Umbilical cord (tissue), 2 donors: ENCODE measurements around the gene KRTAP4-8. TPM values are rescaled to one million over a fixed set of nuclear protein-coding genes. Genes with fewer than 3 reads are reported as not detected.
"Not testable (repeated sequence)": the region's sequence is repeated elsewhere in the genome, so short reads cannot be mapped to it uniquely, and the experiment has no call there.

Experiments
- DNase-seq: peaks from one replicate; pipeline ENCODE4 v3.0.0-alpha.2; 2015; ENCODE audit warnings: low spot score
- total RNA-seq: library from RNA; depleted of rRNA; stranded (reverse); fragments of >200 nt; gene quantifications from one replicate; pipeline ENCODE4 v1.2.3, GENCODE V29; 2014; ENCODE audit warnings: low replicate concordance; ENCODE audit not compliant: insufficient read depth

KRTAP4-8 gene
- total RNA-seq = not detected

GRCh38 chr17:41098042-41098441, at the start of gene KRTAP4-8:
KRTAP4-8 (minus strand) TSS chr17:41098142; CDS start chr17:41098084, 58 bp downstream.
- DNase-seq = no peak

- DNase-seq = no peak
Observed at GRCh38 chr17:41145261-41145660, 47.3 kb upstream of the KRTAP4-8 start.

- DNase-seq = no peak
Observed at GRCh38 chr17:41144846-41145245, 46.9 kb upstream of the KRTAP4-8 start.

GRCh38 chr17:41141361-41141760, 43.4 kb upstream of the KRTAP4-8 start:
- DNase-seq = no peak

- no peak for DNase-seq
Observed at GRCh38 chr17:41140360-41141131, 42.6 kb upstream of the KRTAP4-8 start, which contains the start of gene KRTAP4-6. KRTAP4-6 (minus strand) TSS chr17:41140544; CDS start chr17:41140487, 57 bp downstream.

- DNase-seq = not testable (repeated sequence)
Observed at GRCh38 chr17:41139865-41140264, 41.9 kb upstream of the KRTAP4-8 start.

GRCh38 chr17:41133880-41134735, 36.2 kb upstream of the KRTAP4-8 start:
- no peak for DNase-seq

DNA sequence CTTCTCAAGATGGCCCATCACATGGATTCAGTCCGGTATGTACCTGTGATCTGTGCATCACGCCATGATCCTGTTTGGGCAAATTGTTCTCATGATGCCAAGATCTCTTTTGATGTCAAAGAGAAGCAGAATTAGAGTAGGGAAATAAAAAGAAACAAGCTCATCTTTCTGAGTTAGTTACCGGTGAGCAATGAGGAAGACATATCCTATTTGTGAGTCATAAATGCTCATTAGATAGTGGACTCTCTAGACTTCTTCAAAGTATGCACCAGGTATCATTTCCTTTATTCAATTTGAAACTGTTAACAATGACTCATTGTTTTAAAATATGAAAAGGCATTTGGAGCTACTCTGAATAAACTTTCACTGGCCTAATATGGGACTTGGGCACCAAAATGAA, 34.0 kb upstream of the KRTAP4-8 start:
- no peak for DNase-seq

DNA sequence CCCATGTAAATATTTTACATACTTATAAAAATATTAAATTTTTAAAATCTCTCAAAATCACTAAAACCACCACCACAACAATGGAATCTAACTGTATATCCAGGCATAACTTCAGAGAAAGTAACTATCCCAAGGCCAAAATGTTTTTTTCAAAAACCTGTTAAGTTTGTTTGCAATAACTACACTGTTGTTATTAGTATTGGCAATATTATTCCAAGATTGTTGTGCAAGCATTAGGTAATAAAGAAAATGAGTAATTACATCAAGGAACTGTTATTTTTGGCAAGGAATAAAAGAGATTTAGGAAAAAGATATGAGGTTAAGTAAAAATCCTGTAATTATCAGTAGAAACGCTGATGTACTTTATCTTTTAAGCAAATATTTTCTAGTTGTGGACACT, 29.4 kb upstream of the KRTAP4-8 start:
- no peak for DNase-seq

- DNase-seq = no peak
Observed at GRCh38 chr17:41126412-41126811, 28.5 kb upstream of the KRTAP4-8 start.

- DNase-seq = no peak
Observed at GRCh38 chr17:41125064-41125463, 27.1 kb upstream of the KRTAP4-8 start.

GRCh38 chr17:41123991-41124371, 26.0 kb upstream of the KRTAP4-8 start, which contains the start of gene KRTAP4-12:
KRTAP4-12 (minus strand) TSS chr17:41124182; CDS start chr17:41124122, 60 bp downstream.
- not testable (repeated sequence) for DNase-seq

DNA sequence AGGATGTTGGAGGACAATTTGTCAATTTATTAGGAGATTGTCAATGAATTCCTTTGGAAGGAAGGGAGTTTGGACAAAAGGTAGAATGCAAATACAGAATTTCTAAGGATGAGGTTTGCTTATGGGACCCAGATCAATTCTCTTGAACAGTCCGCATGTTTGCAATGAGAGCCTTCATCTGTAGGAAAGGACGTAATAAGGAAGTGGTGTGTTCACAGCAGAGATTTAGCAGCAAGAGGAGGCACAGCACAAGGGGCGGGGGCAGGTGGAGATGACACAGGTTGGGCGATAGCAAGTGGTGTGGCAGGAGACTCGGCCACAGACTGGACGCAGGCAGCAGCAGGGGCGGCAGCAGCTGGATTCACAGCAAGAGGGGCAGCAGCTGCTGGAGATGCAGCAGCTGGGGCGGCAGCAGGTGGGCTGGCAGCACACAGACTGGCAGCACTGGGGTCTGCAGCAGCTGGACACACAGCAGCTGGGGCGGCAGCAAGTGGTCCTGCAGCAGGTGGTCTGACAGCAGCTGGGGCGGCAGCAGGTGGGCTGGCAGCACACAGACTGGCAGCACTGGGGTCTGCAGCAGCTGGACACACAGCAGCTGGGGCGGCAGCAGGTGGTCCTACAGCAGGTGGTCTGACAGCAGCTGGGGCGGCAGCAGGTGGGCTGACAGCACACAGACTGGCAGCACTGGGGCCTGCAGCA, 25.5 kb upstream of the KRTAP4-8 start:
- not testable (repeated sequence) for DNase-seq

DNA sequence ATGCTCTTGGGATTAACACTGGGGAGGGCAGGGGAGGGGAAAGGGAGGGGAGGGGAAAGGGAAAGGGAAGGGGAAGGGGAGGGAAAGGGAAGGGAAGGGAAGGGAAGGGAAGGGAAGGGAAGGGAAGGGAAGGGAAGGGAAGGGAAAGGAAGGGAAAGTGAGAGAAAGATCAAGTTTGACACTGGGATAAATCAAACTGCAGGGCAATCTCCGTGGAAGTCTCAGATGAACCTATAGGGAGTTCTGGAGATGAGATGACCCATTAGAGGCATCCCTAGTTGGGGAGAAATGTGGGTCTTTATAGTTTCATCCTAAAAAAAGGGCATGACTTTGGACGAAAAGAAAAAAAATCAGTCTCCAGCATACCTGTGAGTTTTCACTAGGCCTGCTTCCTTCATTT, 23.8 kb upstream of the KRTAP4-8 start:
- DNase-seq = no peak

- DNase-seq = peak; percentile 5
Observed at GRCh38 chr17:41119696-41120690, 22.1 kb upstream of the KRTAP4-8 start.

DNA sequence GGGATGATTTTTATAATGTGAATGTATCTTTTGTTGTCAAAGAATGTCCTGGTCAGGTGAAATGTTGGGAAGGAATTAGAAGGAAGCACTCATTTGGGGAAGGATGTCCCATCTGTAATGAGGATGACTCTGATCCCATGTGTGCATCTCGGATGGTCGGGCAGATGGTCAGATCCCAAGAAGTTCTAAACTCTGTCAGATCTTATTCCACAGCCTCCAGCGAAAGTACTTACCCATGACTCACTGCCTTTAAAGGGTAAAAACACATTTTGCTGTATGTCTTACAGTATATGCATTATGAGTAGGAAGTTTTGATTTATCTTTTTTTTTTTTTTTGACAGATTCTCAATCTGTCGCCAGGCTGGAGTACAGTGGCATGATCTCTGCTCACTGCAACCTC, 20.8 kb upstream of the KRTAP4-8 start:
- no peak for DNase-seq

- not testable (repeated sequence) for DNase-seq
Observed at GRCh38 chr17:41117846-41118386, 20.0 kb upstream of the KRTAP4-8 start, which contains the start of gene KRTAP4-11. KRTAP4-11 (minus strand) TSS chr17:41118373; CDS start chr17:41118315, 58 bp downstream.

DNA sequence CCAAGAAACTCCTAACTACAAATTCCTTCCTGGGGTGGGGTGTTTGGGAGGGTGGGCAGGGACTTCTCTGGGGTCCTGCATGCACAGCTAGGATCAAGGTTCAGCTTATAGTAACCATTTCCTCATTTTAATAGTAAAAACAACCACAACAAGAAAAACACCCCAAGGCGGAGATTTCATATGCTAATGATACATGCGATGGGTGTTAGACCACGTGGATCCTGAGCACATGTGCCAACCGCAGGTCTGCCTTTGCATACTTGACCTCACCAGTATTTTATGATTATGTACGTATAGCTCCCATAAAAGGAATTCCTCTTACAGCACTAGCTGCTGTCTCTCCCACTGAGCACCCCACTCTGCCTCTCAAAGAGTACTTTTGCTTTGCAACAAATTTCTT, 18.4 kb upstream of the KRTAP4-8 start:
- no peak for DNase-seq

DNA sequence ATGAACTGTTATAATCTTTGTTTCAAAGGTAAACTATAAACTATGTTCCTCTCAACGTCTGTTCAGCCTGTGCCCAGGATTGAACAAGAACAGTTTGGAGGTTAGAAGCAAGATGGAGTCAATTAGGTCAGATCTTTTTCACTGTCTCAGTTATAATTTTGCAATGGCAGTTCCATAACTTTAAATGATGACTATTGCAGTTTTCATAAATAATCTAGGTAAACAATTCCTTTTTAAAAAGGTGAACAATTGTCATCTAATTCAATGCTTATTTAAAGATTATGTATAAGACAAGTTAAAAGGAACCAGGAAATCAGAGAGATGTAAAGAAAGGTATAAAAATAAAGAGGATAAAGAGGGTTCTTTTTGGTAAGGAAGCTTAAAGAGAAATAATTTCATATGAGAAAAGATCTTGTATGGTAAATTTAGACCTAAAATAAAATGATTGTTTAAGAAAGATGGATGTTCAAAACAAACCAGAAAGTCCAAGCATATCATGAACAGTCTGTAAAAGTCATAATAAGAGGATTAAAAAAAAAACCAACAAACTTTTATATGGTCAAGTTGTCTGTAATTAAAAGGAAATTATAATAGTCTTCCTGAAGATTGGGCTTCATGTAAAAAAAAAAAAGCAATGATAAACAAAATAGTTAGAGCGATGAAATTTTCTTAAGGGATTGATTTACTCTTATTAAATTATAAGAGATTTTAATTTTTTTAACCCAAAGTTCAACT, 13.4 kb upstream of the KRTAP4-8 start:
- no peak for DNase-seq
